Panc1 (cell line): ENCODE results near the gene HS6ST3. TPM values are rescaled to one million over a fixed set of nuclear protein-coding genes. Genes with fewer than 3 reads are reported as not detected.

Experiments used
- ATAC-seq: fragments of 200-7000 bp; cut with Tn5 transposase; 2 replicates; pipeline ENCODE4 v1.9.1; 2020; ENCODE audit warnings: mild to moderate bottlenecking, moderate library complexity
- BruUV-seq: library from RNA; stranded (reverse); fragments of 400-500 nt; replicated peaks from 2 replicates; lab custom pipeline; 2021; lab: Mats Ljungman, UMichigan
- CTCF ChIA-PET: fragments of 300-600 bp; sonication (Branson Sonifier 250); formaldehyde crosslinking; loops from one replicate; lab custom pipeline; 2022; ENCODE audit warnings: antibody characterized with exemption; lab: Charles Lee
- POLR2A ChIA-PET: fragments of 300-600 bp; sonication (Branson Sonifier 250); formaldehyde crosslinking; loops from one replicate; lab custom pipeline; 2022; ENCODE audit warnings: antibody characterized with exemption; lab: Charles Lee
- DNase-seq: peaks from one replicate; pipeline ENCODE4 v3.0.0-alpha.2; 2010; ENCODE audit warnings: low read depth, low spot score
- H3K27ac ChIP-seq: 2 replicates; pipeline ENCODE4 v1.5.1; 2011; ENCODE audit warnings: mild to moderate bottlenecking, low read length, inconsistent platforms
- H3K27me3 ChIP-seq: fragments of 200-500 bp; sonication (Bioruptor generic); 2 replicates; pipeline ENCODE4 v1.6.0; 2014; ENCODE audit warnings: low read length, inconsistent platforms; ENCODE audit not compliant: control insufficient read depth, insufficient read depth
- H3K36me3 ChIP-seq: fragments of 200-500 bp; sonication (Bioruptor generic); 2 replicates; pipeline ENCODE4 v1.5.1; 2014; ENCODE audit warnings: inconsistent platforms, mild to moderate bottlenecking, low read length, moderate library complexity; ENCODE audit not compliant: control insufficient read depth, insufficient read depth
- H3K4me1 ChIP-seq: 2 replicates; pipeline ENCODE4 v1.5.1; 2011; ENCODE audit warnings: inconsistent platforms, mild to moderate bottlenecking, low read length, moderate library complexity; ENCODE audit not compliant: control insufficient read depth, insufficient read depth
- H3K4me3 ChIP-seq, 2 experiments: 2 replicates each; pipeline ENCODE4 v1.5.1; 2011 to 2012; ENCODE audit warnings: low read depth in 2 of 2, low read length in 2 of 2, mild to moderate bottlenecking in 2 of 2, inconsistent platforms in 1 of 2, moderate library complexity in 1 of 2
- H3K9me3 ChIP-seq: fragments of 200-500 bp; sonication (Bioruptor generic); 2 replicates; pipeline ENCODE4 v1.5.1; 2014; ENCODE audit warnings: low read depth, mild to moderate bottlenecking, inconsistent platforms, low read length, moderate library complexity; ENCODE audit not compliant: control insufficient read depth, insufficient read depth
- POLR2AphosphoS5 ChIP-seq: IDR thresholded peaks from 2 replicates; pipeline ENCODE4 v1.6.1; 2012; ENCODE audit warnings: mild to moderate bottlenecking, low read depth, low read length, moderate library complexity
- SIN3A ChIP-seq: IDR thresholded peaks from 2 replicates; pipeline ENCODE4 v1.6.1; 2012; ENCODE audit warnings: low read depth, mild to moderate bottlenecking, low read length, moderate library complexity, borderline replicate concordance; ENCODE audit not compliant: insufficient read depth
- TCF7L2 ChIP-seq: IDR thresholded peaks from 2 replicates; pipeline ENCODE4 v1.6.1; 2011; ENCODE audit warnings: mild to moderate bottlenecking, low read depth, low read length, inconsistent platforms
- in situ Hi-C: cut with HindIII; loops from 2 replicates; pipeline ENCODE4 v1.10.0; 2016; ENCODE audit warnings: low sequenced_read_pairs, low pct_unique_long_range_greater_than_20kb
- intact Hi-C: fragments of 100-400 bp; cut with micrococcal nuclease; formaldehyde crosslinking; loops from one replicate; pipeline ENCODE4 v1.10.0; 2022; ENCODE audit not compliant: unreplicated experiment
- total RNA-seq: library from RNA; stranded (reverse); gene quantifications from one replicate; pipeline ENCODE4 v1.2.1, GENCODE V29; 2021; ENCODE audit not compliant: unreplicated experiment
- TF ChIP-seq, protein P1 (sequence below), 2 experiments: IDR thresholded peaks; 2 replicates each; pipeline ENCODE4 v1.6.1; 2011 to 2012; ENCODE audit warnings: low read depth in 2 of 2, control low read depth in 1 of 2, low read length in 1 of 2, mild to moderate bottlenecking in 1 of 2, moderate library complexity in 1 of 2; ENCODE audit not compliant: insufficient read depth in 1 of 2
- TF ChIP-seq, protein P2 (sequence below): fragments of 450-650 bp; IDR thresholded peaks from 2 replicates; pipeline ENCODE4 v1.5.1; 2017; ENCODE audit warnings: mild to moderate bottlenecking

HS6ST3 gene
- total RNA-seq, 1 experiment from 2014 or later = 0.13 TPM

DNA sequence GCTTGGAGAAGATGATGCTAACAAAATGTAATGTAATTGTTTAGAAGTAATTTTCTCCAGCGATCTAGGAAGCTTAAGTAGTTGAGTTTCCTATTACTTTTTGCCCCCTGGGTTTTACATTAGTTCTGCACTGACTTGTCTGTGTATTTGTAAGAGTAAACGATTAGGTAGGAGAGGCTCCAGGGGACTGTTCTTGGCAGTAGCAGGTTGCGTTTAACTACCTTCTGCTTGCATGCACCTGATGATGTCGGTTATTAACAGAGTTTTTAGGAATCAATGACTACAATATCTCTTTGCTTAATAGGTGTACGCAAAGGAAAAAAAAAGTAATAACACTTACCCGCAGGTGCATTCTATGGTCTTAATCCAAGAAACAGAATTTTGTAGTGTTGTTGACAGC, 18.4 kb upstream of the HS6ST3 start:
- no peak for ATAC-seq
- in situ Hi-C loops = no loop called here
- Histone ChIP-seq H3K4me1 (no peaks in the 10 kb centered on the region), H3K4me3 (no peak overlapping the region), H3K36me3 (no peaks in the 10 kb centered on the region), H3K27me3 (peaks cover 3% of the 10 kb centered on the region; the same call in 1 of the 2 replicates), H3K9me3 (no peaks in the 10 kb centered on the region), H3K27ac (no peak overlapping the region)
- POLR2A ChIA-PET = no interaction called here
- DNase-seq = no peak
- CTCF ChIA-PET = no interaction called here
- intact Hi-C loops = no loop called here
- BruUV-seq = no TSS peak
- TF ChIP-seq, protein P1, sequence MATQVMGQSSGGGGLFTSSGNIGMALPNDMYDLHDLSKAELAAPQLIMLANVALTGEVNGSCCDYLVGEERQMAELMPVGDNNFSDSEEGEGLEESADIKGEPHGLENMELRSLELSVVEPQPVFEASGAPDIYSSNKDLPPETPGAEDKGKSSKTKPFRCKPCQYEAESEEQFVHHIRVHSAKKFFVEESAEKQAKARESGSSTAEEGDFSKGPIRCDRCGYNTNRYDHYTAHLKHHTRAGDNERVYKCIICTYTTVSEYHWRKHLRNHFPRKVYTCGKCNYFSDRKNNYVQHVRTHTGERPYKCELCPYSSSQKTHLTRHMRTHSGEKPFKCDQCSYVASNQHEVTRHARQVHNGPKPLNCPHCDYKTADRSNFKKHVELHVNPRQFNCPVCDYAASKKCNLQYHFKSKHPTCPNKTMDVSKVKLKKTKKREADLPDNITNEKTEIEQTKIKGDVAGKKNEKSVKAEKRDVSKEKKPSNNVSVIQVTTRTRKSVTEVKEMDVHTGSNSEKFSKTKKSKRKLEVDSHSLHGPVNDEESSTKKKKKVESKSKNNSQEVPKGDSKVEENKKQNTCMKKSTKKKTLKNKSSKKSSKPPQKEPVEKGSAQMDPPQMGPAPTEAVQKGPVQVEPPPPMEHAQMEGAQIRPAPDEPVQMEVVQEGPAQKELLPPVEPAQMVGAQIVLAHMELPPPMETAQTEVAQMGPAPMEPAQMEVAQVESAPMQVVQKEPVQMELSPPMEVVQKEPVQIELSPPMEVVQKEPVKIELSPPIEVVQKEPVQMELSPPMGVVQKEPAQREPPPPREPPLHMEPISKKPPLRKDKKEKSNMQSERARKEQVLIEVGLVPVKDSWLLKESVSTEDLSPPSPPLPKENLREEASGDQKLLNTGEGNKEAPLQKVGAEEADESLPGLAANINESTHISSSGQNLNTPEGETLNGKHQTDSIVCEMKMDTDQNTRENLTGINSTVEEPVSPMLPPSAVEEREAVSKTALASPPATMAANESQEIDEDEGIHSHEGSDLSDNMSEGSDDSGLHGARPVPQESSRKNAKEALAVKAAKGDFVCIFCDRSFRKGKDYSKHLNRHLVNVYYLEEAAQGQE (IDR thresholded peaks at IDR 0.05; ENCODE audit: insufficient read depth in 1 of 2, low read depth in 2 of 2, low read length in 1 of 2) = no peak
- TF ChIP-seq POLR2AphosphoS5 (no peak), TCF7L2 (no peak), SIN3A (no peak)
- TF ChIP-seq, protein P2, sequence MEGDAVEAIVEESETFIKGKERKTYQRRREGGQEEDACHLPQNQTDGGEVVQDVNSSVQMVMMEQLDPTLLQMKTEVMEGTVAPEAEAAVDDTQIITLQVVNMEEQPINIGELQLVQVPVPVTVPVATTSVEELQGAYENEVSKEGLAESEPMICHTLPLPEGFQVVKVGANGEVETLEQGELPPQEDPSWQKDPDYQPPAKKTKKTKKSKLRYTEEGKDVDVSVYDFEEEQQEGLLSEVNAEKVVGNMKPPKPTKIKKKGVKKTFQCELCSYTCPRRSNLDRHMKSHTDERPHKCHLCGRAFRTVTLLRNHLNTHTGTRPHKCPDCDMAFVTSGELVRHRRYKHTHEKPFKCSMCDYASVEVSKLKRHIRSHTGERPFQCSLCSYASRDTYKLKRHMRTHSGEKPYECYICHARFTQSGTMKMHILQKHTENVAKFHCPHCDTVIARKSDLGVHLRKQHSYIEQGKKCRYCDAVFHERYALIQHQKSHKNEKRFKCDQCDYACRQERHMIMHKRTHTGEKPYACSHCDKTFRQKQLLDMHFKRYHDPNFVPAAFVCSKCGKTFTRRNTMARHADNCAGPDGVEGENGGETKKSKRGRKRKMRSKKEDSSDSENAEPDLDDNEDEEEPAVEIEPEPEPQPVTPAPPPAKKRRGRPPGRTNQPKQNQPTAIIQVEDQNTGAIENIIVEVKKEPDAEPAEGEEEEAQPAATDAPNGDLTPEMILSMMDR = no peak

DNA sequence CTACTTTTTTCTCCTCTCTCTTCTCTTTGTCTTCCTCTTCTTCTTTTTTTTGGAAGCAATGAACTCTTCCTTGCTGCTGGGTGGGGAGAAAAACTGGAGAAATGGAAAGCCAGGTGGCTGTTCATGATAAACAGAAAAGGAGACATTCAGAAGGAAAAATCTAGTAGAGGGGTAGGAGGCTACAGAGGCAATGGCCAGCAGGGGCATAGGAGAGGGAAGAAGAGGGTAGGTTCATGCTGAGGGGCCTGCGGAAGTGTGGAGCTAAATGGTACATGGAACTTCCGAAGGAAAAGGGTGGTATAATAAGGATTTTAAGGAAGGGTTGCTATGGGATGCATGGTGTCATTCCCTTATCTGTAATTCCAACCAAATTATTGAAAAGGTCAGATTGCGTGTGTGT, 17.5 kb upstream of the HS6ST3 start:
- Histone ChIP-seq H3K9me3 (no peaks in the 10 kb centered on the region), H3K4me3 (no peak overlapping the region), H3K27me3 (peaks cover 3% of the 10 kb centered on the region; the same call in 1 of the 2 replicates), H3K36me3 (no peaks in the 10 kb centered on the region), H3K4me1 (no peaks in the 10 kb centered on the region), H3K27ac (no peak overlapping the region)
- ATAC-seq = no peak
- ChIA-PET CTCF (interaction anchor here (0.7 kb wide), 1 partner anchor 194 kb away, joined by 4 read pairs; no protein-coding TSS in a partner anchor), POLR2A (no interaction called here)
- BruUV-seq = no TSS peak
- intact Hi-C loops = no loop called here
- in situ Hi-C loops = no loop called here
- no peak for DNase-seq
- TF ChIP-seq TCF7L2 (no peak), SIN3A (no peak), POLR2AphosphoS5 (no peak)
- TF ChIP-seq, protein P1 (IDR thresholded peaks at IDR 0.05; ENCODE audit: insufficient read depth in 1 of 2, low read depth in 2 of 2, low read length in 1 of 2) = no peak
- TF ChIP-seq, protein P2 = no peak
